Myocyte (in vitro differentiated cells): ENCODE results near the gene PRRC2A. TPM values are rescaled to one million over a fixed set of nuclear protein-coding genes. Genes with fewer than 3 reads are reported as not detected.
"Not testable (repeated sequence)": the region's sequence is repeated elsewhere in the genome, so short reads cannot be mapped to it uniquely, and the experiment has no call there.

ENCODE experiments used
- DNase-seq: peaks from one replicate; pipeline ENCODE4 v3.0.0-alpha.2; 2012; ENCODE audit warnings: low read depth
- total RNA-seq: library from RNA; depleted of rRNA; stranded (reverse); fragments of >200 nt; gene quantifications from 2 replicates; pipeline ENCODE4 v1.2.3, GENCODE V29; 2014

Gene PRRC2A
- total RNA-seq, 1 donor from 2014 or later: 77.2 TPM

- no peak for DNase-seq
Observed at GRCh38 chr6:31585491-31585890, 35.0 kb upstream of the PRRC2A start.

GRCh38 chr6:31586008-31586407, 34.5 kb upstream of the PRRC2A start, which contains the start of gene LST1:
TSS of gene LST1 (plus strand) at chr6:31586277. CDS start at chr6:31587300, 1,023 bp downstream.
- no peak for DNase-seq

- DNase-seq: no peak
Observed at GRCh38 chr6:31586599-31587281, 33.8 kb upstream of the PRRC2A start.

GRCh38 chr6:31587791-31588777, 32.4 kb upstream of the PRRC2A start:
- no peak for DNase-seq

GRCh38 chr6:31588871-31589650, 31.5 kb upstream of the PRRC2A start:
- peak; percentile 27 for DNase-seq

GRCh38 chr6:31590691-31591090, 29.8 kb upstream of the PRRC2A start:
- DNase-seq: not testable (repeated sequence)

GRCh38 chr6:31592396-31592771, 28.1 kb upstream of the PRRC2A start:
- DNase-seq: no peak

- peak; percentile 24 for DNase-seq
Observed at GRCh38 chr6:31597006-31597405, 23.5 kb upstream of the PRRC2A start.

GRCh38 chr6:31607317-31607716, 13.2 kb upstream of the PRRC2A start:
- DNase-seq: no peak

GRCh38 chr6:31609519-31610406, 10.8 kb upstream of the PRRC2A start:
- no peak for DNase-seq

GRCh38 chr6:31610968-31611367, 9.5 kb upstream of the PRRC2A start:
- no peak for DNase-seq

GRCh38 chr6:31614075-31614619, 6.4 kb upstream of the PRRC2A start:
- no peak for DNase-seq

- DNase-seq: no peak
Observed at GRCh38 chr6:31614684-31615578, 5.6 kb upstream of the PRRC2A start, which contains the start of gene AIF1. TSS of gene AIF1 (plus strand) at chr6:31615234. CDS start at chr6:31615330, 96 bp downstream.

GRCh38 chr6:31615748-31616147, 4.8 kb upstream of the PRRC2A start:
- DNase-seq: no peak

- DNase-seq: no peak
Observed at GRCh38 chr6:31617010-31617409, 3.5 kb upstream of the PRRC2A start.

- DNase-seq: peak; percentile 99
Observed at GRCh38 chr6:31619805-31620585, 520 bp upstream of the PRRC2A start.

- no peak for DNase-seq
Observed at GRCh38 chr6:31621320-31621939, 915 bp downstream of the PRRC2A start.

- DNase-seq: no peak
Observed at GRCh38 chr6:31621991-31622390, 1.5 kb downstream of the PRRC2A start.
